Head of caudate nucleus (tissue), 42 donors: ENCODE measurements around the gene NIPSNAP2.
A peak's percentile ranks its signal among the peaks of the same experiment; 100 is the strongest.
"Not testable (repeated sequence)": the region's sequence is repeated elsewhere in the genome, so short reads cannot be mapped to it uniquely, and the experiment has no call there.

Source experiments
- DNase-seq, 42 donors: peaks; one replicate each; pipeline versions ENCODE4 v3.0.0 to v3.0.0-alpha.2; 2020 to 2021; ENCODE audit warnings: mixed read lengths in 7 of 42
- intact Hi-C: fragments of 100-400 bp; cut with DNase I; formaldehyde crosslinking; loops from one replicate; pipeline ENCODE4 v1.15.0; 2022

Gene NIPSNAP2

DNA sequence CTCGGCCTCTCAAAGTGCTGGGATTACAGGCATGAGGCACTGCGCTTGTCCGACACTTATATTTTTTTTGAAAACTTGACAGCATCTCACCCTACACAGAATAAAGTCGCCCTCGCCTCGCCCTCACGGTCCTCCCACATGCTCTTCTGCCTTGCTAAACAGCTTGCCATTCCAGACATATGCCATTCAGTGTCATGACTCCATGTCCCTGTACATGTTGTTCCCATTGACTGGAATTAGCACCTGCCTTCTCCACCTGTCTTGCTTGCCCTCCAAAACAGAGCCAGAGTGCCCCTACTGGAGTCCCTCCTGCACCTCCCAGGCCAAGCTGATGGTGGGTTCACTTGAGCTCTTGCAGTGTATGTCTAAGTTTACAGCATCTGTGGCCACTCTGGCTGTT lies 6.2 kb downstream of the NIPSNAP2 start:
- intact Hi-C loops, result no loop called here
- peak in 21 of 42 donors; percentile 9 to 74 (median 35) for DNase-seq

DNA sequence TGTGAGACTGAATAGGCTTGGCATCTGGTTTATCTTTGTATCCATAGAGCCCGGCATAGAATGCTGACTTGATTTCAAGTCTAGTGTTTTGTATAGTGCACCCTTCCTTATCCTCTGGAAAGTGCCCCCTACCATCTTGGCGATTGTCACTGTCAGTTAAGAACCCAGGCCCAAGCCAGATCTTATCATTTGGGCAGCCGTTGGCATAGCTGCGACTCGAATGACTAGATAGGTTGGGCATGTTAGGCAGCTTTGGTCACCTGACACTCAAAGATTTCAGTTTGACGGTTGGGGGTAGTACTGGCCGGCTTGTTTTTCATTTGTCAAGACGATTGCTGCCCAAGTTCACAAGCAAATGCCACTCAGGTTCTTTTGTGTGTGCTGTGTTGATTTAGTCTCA lies 6.6 kb downstream of the NIPSNAP2 start:
- intact Hi-C loops, result no loop called here
- peak in 1 of 42 donors; percentile 21 for DNase-seq

DNA sequence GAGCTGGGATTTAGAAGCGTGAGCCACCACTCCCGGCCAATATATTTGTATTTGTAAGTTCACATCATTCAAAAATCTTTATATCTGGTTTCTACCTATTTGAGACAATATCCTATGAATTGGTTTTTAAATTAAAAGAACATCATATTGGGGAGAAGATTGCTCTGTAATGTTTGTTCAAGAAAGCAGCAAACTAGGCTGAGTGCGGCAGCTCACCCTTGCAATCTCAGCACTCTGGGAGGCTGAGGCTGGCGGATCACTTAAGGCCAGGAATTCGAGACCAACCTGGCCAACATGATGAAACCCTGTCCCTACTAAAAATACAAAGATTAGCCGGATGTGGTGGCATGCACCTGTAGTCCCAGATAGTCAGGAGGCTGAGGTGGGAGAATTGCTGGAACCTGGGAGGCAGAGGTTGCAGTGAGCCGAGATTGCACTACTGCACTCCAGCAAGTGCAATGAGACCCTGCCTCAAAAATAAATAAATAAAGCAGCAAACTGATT lies 9.4 kb downstream of the NIPSNAP2 start:
- intact Hi-C loops, result no loop called here
- DNase-seq, result peak in 1 of 42 donors; percentile 18

DNA sequence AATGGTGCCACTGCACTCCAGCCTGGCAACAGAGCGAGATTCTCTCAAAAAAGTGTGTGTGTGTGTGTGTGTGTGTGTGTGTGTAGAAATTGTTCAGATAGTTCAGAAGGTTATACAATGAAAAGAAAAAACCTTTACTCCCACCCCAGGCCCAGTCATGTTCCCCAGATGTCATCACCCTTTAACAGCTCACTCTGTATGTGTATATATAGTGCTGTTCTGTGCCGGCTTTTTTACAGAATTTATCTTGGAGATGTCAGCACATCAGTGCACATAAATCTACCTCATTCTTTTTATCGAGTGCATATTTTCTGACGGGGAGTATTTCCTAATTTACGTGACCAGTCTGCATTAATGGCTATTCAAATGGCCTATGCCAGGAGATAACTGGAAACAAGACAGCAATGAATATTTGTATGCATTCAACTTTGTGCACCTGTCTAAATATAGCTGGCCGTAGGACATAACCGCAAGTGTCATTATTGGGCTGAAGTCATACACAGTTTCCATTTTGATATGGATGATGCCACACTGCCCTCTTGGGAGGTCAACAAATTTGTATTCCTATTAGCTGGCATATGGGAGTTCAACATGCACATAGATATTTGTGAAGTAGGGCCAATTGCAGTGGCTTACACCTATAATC lies 11.7 kb downstream of the NIPSNAP2 start:
- intact Hi-C loops, result no loop called here

DNA sequence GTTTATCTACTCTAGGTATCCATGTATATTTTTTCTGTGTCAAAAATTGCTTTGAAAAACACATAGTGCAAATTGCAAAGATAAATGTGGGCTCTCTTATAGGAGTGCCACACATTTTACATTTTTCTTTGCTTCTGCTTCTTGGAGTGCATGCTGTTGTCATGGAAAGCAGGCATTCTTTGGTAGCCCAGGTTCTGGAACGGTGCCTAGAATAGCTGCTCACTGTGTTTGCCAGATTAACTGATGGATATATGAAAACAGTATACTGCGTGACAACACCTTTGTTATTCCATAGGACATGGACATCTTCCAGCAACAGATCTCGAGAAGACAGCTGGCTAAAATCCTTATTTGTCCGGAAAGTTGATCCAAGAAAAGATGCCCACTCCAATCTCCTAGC lies 13.4 kb downstream of the NIPSNAP2 start:
- DNase-seq, result peak in 5 of 42 donors; percentile 13 to 51 (median 25)
- intact Hi-C loops, result no loop called here

More for the DNA sequence above, 11.7 kb downstream of the NIPSNAP2 start:
- peak in 10 of 42 donors; percentile 22 to 59 (median 35) for DNase-seq

DNA sequence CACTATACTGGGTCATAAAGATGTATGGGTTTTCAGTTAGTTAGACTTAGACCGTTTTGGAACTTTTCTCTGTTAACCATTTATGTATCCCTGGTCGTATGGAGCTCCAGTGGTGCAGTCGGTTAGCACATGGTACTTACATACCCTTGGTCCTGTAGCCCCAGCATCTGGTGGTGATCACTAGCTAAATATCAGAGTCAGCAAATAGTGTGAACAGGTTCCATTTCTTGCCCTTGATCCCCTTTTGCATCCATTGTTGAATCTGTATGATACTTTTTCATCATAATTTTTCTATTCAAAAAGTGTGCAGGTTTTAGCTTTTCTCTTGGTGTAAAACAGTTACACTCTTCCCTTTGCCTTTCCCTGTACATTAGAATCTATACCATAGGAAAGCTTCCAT lies 15.9 kb downstream of the NIPSNAP2 start:
- no peak for DNase-seq
- intact Hi-C loops, result no loop called here

DNA sequence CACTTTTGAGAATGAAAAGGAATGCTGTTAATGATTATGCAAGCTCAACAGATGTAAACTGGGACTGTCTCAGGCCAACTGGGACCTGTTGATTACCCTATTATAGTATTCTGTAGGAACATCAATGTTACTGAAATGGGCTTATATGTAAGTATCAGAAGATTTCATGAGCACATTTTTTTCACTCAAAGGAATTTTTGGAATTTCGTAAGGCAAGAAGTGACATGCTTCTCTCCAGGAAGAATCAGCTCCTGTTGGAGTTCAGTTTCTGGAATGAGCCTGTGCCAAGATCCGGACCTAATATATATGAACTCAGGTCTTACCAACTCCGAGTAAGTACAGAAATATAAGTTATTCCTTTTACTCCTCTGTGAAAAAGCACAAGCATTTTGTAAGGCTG lies 19.2 kb downstream of the NIPSNAP2 start:
- DNase-seq, result no peak
- intact Hi-C loops, result no loop called here

DNA sequence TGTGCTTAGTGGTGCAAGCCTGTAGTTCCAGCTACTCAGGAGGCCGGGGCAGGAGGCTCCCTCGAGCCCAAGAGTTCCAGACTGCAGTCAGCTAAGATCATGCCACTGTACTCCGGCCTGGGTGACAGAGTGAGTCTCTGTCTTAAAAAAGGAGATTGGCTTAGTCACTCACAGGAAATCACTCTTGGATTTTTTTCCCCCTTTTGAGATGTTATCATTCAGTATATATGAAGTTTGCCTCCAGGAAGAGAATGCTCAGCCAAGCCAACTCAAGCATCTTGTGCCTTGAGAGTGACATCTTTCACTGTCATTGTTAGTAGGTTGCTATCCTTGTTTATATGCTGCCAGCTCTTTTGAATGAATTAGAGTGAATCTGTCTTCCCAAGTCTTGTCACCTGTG lies 28.0 kb downstream of the NIPSNAP2 start:
- intact Hi-C loops, result no loop called here
- DNase-seq, result no peak

DNA sequence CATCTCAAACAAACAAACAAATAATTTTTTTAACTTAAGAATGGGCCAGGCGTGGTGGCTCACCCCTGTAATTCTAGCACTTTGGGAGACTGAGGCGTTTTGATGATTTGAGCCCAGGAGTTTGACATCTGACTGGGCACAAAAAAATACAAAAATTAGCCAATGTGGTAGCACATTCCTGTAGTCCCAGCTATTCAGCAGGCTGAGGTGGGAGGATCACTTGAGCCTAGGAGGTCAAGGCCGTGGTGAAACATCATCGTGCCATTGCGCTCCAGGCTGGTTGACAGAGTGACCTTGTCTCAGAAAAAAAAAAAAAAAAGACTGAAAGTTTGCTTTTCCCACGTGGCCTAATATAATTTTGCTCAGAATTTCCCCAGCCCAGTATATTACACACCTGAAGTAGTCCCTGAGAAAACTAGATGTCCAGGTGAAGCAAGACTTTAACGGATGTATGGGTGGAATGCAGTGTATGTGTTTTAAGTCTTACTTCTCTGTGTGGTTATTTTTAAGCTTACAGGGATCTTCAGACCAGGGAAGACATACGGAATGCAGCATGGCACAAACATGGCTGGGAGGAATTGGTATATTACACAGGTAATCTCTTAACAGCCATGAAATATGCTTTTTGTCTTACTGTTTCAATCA lies 32.6 kb downstream of the NIPSNAP2 start:
- no peak for DNase-seq
- intact Hi-C loops, result no loop called here

DNA sequence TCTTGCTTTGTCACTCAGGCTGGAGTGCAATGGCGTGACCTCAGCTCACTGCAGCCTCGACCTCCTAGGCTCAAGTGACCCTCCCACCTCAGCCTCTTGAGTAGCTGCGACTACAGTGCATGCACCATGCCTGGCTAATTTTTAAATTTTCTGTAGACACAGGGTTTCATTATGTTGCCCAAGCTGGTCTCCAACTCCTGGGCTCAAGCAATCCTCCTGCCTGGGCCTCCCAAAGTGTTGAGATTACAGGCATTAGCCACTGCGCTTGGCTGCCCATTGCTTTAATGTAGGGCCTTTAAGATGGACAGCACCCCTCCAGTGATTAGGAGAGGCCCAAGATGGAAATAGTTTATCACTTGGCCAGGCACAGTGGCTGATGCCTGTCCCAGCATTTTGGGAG lies 39.4 kb downstream of the NIPSNAP2 start:
- DNase-seq, result no peak
- intact Hi-C loops, result no loop called here

DNA sequence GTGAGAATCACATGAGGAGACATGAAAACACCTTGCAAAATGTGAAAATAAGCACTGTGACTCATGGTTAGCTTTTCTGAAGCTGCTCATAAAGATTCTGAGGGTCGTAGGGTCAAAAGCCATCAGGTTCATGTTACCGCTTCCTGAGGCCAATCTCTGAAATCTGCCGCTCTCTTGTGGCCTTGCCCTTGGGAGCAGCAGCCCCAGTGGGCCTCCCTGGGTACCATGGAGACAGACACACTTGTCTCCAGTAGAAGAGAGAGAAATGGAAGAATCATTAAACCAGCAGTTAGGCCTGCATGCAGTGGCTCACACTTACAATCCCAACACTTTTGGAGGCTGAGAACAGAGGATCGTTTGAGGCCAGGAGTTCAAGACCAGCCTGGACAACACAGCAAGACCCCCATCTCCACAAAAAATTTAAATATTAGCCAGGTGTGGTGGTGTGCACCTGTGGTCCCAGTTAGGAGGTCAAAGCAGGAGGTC lies 42.8 kb downstream of the NIPSNAP2 start:
- DNase-seq, result no peak
- intact Hi-C loops, result loop anchor here (5.0 kb wide), 2 partner anchors 45 to 70 kb away; partner anchors contain the start of gene NIPSNAP2

DNA sequence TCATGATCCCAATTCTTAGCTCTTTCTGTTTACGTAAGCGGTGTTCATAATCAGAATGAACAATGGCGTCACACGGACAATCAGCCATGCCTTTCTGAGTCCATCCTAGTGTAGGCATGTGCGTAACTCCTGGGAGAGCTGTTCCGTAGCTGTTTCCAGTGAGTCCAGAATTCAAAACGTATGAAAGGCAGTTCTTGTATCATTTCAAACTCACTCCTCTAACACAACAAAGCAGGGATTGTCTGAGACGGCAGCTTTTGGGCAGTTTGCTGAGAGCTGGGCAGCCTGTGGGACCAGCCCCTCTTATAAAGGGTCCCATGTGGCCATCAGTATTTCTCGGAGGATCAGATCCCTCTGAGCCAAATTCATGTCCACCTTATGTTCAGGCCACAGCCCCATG lies 43.5 kb downstream of the NIPSNAP2 start:
- DNase-seq, result peak in 34 of 42 donors; percentile 9 to 75 (median 38)
- intact Hi-C loops, result loop anchor here (5.0 kb wide), 2 partner anchors 46 to 69 kb away; partner anchors contain the start of gene NIPSNAP2

DNA sequence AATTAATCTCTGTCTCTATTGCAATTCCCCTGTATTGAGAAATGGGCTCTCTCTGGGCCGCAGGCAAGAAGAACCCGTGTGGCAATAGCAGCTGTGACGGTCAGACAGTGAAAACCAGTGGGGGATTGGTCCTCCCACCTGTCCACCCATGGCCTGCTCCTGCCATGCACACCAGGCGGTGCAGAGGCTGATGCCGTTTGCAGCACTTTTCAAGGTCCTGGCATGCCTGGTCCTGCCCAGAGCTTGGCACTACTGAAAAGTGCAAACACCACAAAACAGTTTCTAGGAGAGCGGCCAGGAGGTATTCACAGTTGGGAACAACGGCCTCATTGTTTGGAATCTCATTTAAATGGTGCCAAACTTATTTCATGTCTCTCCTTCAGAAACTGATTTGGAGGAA lies 45.3 kb downstream of the NIPSNAP2 start:
- peak; percentile 15 to 85 (median 61) for DNase-seq
- intact Hi-C loops, result loop anchor here (5.0 kb wide), 2 partner anchors 47 to 68 kb away; partner anchors contain the start of gene NIPSNAP2

DNA sequence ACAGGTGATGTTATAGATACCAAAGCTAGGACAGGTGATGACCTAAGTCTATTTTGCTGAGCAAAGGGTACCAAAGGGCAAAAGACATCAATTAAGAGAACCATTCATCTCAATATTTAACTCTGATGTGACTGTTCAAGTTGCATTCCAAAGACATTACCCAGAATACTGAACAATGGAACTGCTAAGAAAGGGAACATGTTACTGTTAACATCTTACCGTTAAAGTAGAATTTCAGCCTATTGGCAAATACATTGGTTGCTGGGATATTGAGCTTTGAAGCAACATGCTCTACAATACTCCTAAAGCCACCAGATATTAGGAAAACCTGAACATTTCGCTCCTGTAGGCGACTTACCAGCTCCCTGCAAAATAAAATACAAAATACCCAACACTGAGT lies 52.6 kb downstream of the NIPSNAP2 start:
- DNase-seq, intact Hi-C loops: not testable (repeated sequence)

DNA sequence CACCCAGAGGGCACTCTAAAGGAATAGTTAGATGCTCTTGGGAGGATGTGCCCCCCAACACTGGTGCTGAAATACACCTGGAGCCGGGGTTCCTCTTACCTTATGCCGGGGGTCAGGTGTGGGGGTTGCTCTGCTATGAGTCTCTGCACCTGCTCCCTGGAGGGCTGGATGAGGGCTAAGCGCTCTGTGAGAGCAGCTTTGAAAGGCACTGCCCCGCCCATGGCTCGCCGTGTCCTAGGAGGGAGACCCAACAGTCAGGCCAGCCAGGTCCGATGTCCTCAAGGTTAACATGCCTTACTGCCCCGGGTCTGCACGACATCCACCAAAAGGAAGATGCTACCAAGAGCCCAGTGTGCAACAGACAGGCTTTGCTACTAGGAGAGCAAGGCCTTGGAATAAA lies 55.1 kb downstream of the NIPSNAP2 start:
- intact Hi-C loops, result no loop called here
- no peak for DNase-seq

DNA sequence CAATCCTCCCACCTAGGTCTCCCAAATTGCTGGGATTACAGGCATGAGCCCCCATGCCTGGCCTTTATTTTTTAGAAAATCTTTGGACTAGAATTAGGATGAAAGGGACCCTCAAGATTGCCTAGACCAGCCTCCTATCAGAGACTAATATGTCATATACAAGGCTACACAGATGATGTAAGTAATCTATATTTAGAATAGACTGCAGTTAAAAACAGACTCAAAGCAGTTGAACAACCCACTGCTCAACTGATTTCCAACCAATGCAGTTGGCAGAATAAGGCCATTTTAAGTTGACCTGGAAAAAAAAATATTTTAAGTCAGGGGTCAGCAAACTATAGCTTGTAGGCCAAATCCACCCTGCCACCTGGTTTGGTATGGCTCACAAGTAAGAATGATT lies 59.1 kb downstream of the NIPSNAP2 start:
- intact Hi-C loops, result no loop called here
- DNase-seq, result no peak

DNA sequence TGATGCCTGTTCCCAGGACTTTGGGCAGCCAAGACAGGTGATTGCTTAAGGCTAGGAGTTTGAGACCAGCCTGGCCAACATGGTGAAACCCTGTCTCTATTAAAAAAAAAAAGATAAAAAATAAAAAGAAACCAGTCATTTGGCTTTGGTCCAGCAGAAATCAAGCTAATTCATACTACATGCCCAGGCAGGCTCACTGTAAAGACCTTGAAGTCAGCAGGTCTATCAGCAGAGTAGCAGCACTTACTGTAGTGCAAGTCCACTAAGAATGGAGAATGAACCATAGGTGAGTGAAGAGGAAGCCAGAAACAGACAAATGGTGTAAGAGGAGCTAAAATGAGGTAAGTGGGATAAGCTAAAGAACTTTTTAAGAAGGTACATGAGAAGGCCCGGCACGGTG lies 62.2 kb downstream of the NIPSNAP2 start:
- DNase-seq, result no peak
- intact Hi-C loops, result no loop called here

DNA sequence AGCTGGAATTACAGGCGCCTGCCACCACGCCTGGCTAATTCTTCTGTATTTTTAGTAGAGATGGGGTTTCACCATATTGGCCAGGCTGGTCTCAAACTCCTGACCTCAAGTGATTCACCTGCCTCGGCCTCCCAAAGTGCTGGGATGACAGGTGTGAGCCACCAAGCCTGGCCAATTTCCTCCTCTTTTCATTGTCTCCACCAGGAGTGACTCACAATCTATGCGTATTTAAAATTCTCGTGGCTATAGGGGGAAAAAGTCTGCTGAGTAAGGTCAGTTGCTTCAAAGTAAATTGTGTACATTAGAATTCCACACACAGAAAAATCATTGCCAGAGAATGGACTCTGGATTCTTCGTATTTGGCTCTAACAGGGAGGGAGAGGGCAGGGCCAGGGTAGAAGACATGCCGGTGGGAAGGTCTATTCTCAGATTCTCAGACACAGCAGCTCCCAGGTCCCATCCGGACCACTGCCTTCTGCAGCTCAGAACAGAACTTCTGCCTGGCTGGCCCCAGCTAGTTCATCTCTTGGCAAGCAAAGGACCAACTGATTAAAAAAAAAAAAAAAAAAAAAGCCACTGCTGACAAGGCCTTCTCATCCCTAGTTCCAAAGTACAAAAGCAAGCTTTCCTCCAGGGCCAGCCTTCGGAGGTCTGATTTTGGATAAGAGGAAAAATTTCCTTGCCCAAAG lies 64.7 kb downstream of the NIPSNAP2 start:
- intact Hi-C loops, result no loop called here
- DNase-seq, result no peak

DNA sequence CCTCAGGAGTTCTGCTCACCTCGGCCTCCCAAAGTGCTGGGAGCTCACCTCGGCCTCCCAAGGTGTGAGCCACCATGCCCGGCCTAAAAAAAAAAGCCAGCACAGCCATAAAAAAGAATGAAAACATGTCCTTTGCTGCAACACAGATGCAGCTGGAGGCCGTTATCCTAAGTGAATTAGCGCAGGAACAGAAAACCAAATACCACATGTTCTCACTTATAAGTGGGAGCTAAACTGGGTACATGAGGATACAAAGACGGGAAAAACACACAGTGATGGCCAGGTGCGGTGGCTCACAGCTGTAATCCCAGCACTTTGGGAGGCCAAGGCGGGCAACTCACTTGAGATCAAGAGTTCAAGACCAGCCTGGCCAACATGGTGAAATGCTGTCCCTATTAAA lies 66.0 kb downstream of the NIPSNAP2 start:
- intact Hi-C loops, result no loop called here
- no peak for DNase-seq

DNA sequence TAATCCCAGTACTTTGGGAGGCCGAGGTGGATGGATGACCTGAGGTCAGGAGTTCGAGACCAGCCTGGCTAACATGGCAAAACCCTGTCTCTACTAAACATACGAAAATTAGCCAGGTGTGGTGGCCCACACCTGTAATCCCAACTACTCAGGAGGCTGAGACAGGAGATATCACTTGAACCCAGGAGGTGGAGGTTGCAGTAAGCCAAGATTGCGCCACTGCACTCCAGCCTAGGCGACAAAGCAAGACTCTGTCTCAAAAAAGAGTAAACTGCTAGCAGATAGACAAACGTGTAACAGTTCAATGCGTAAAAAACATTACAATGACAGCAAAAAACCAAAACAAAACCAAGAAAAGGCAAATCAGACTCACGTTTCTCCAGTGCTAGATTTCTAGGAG lies 67.2 kb downstream of the NIPSNAP2 start:
- DNase-seq, intact Hi-C loops: not testable (repeated sequence)
